Measurements from ENCODE around the gene PAX4.

The PAX4 gene

DNA sequence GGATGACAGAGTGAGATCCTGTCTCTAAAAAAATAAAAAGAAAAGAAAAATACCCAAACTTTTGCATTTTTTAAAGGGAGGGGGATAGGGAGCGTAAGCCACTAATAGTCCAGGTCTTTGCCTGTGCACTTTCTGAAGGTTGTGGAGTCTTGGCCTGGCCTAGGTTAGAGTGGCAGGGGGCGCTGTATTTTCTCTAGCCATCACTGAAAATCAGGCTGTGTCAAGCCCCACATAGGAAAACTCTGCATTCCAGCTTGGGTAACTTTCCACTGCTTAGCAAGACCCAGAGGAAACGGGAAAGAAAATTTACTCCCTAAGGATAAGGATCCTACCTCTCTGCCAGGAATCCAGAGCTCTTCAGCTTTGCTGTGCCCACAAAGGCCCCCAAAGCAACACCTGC lies 10.5 kb upstream of the PAX4 start:
- H3K27ac ChIP-seq (ENCODE audit: low read depth, low read length), result no peak overlapping the region
- H3K36me3 ChIP-seq (ENCODE audit: insufficient read depth, low read length), result no peaks in the 10 kb centered on the region
- H3K4me1 ChIP-seq (ENCODE audit: insufficient read depth, low read length), result no peaks in the 10 kb centered on the region
- WGBS, result 40% methylated on average over 3 of the region's 3 CpGs
- H3K9ac ChIP-seq (ENCODE audit: low read depth, low read length), result no peak overlapping the region
- H3K4me3 ChIP-seq (ENCODE audit: low read length), result no peak overlapping the region
- H3K27me3 ChIP-seq (ENCODE audit: insufficient read depth, low read length), result no peaks in the 10 kb centered on the region
- no peaks in the 10 kb centered on the region for H3K9me3 ChIP-seq (ENCODE audit: insufficient read depth, low read depth, low read length)

DNA sequence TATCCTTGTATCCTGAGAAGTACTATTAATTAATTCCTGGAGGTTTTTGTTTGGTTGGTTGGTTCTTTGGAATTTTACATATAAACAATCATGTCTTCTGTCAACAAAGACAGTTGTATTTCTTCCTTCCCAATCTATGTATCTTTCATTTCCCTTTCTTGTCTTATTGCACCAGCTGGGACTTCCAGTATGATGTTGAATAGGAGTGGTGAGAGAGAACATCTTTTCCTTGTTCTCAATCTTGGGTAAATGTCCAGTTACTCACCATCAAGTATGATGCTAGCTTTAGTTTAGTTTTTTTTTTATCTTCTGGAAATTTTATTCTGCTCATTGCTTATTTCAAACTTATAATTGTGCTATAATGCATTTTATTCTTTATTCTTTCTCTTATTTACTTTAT lies 7.4 kb upstream of the PAX4 start:
- no peak overlapping the region for H3K4me3 ChIP-seq (ENCODE audit: low read length)
- H3K27ac ChIP-seq (ENCODE audit: low read depth, low read length), result no peak overlapping the region
- H3K36me3 ChIP-seq (ENCODE audit: insufficient read depth, low read length), result no peaks in the 10 kb centered on the region
- H3K4me1 ChIP-seq (ENCODE audit: insufficient read depth, low read length), result peaks cover 3% of the 10 kb centered on the region; the same call in 1 of the 2 replicates
- peaks cover 16% of the 10 kb centered on the region for H3K27me3 ChIP-seq (ENCODE audit: insufficient read depth, low read length)
- H3K9ac ChIP-seq (ENCODE audit: low read depth, low read length), result no peak overlapping the region
- H3K9me3 ChIP-seq (ENCODE audit: insufficient read depth, low read depth, low read length), result no peaks in the 10 kb centered on the region

DNA sequence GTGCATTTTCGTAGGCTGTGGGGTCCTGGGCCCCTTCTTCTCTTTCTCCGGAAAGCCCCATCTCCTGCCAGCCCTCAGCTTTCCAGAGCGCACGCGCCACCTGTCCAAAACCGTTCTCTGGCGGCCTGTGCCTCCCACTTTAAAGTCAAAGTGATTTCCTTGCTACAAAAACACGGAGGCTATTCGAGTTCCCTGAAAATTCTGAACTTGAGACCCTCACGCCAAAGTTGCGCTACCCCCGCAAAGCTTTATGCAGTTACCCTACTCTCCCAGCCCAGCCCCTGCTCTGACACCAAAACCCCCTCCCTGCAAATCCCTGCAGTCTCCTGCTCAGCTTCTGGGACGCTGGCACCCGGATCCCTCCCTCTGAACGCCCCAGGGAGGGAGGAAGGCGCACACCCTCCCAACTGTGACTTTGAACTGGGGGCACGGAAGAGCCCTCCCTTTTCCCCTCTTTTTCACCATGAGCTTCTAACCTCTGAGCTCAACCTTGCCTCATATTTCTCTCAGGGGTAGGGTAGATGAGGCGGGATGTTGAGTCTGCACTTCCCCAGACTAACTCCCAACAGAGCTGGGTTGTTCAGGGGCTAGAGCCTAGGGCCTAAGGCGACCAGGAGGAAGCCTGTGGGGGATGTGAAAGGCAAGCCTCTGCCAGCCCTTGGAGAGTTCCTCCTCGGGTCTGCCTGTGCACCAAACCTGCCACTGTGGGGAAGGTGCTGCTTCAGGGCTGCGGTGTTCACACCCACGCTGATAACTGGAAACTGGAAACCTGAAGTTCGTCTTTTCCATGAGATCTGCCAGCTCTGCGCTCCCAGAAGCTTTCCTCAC lies 2.7 kb upstream of the PAX4 start:
- Histone ChIP-seq H3K36me3 (ENCODE audit: insufficient read depth, low read length) (no peaks in the 10 kb centered on the region), H3K9me3 (ENCODE audit: insufficient read depth, low read depth, low read length) (no peaks in the 10 kb centered on the region), H3K4me3 (ENCODE audit: low read length) (peak overlapping the region; percentile 65), H3K4me1 (ENCODE audit: insufficient read depth, low read length) (peaks cover 3% of the 10 kb centered on the region; the same call in 1 of the 2 replicates), H3K9ac (ENCODE audit: low read depth, low read length) (peak overlapping the region; percentile 7; the same call in 1 of the 2 replicates), H3K27ac (ENCODE audit: low read depth, low read length) (no peak overlapping the region), H3K27me3 (ENCODE audit: insufficient read depth, low read length) (peaks cover 63% of the 10 kb centered on the region)
- 4% methylated on average over 23 of the region's 24 CpGs for WGBS

DNA sequence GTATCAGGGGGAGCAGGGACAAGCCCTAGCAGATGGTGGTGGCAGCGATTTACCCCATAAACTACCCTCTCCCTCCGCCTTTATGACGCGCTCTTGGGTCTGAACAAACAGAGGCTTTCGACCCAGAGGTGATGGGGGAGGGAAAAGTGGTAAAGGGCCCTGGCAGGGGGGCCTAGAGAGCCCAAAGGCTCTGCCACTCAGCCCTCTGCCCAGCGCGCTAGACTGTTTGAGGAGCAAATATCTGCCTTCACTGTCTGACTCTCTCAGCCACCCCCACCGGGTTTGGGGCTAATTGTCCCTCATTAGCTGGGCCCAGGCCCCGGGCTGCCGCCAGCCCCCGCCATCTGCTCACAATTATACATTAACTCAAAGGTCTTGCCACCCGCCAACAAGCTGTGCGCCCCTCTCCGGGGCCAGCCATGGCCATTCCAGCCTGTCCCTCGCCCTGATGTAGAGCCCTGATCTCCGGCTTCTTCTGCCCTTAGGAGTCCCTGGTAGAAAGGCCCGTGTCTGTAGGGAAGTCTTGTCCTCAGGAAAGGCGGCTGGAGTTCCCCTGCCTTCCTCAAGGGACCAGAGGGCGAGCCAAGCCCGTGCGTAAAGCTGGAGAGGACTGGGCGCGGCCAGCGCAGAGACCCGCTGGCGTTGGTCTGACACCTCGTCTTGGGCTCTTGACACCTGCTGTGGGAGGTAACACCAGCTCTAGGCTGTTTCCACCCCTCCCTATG lies 1.9 kb upstream of the PAX4 start:
- Histone ChIP-seq H3K4me1 (ENCODE audit: insufficient read depth, low read length) (peaks cover 3% of the 10 kb centered on the region; the same call in 1 of the 2 replicates), H3K9ac (ENCODE audit: low read depth, low read length) (no peak overlapping the region), H3K4me3 (ENCODE audit: low read length) (peak overlapping the region; percentile 65), H3K27me3 (ENCODE audit: insufficient read depth, low read length) (peaks cover 64% of the 10 kb centered on the region), H3K36me3 (ENCODE audit: insufficient read depth, low read length) (no peaks in the 10 kb centered on the region), H3K9me3 (ENCODE audit: insufficient read depth, low read depth, low read length) (no peaks in the 10 kb centered on the region), H3K27ac (ENCODE audit: low read depth, low read length) (no peak overlapping the region)
- WGBS, result 20% methylated on average over 25 of the region's 27 CpGs

DNA sequence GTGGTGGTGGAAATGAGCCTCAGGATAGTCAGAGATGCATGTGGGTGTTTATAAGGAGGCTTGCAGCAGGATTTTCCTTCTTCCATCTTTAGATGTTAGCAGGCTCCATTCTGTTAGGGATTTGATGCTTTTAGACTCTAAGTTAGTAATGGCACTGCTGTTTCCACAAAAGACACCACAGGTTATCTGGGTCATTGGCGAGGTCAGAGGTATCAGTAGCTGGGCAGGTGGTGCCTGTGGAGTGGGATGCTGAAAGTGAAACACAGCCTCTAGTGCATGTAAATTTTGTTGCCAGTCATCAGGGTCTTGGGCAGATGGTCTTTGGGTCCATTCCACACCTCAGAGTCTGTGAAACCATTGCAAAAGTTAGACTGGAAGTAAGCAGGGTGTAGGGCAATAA lies 833 bp upstream of the PAX4 start:
- Histone ChIP-seq H3K4me3 (ENCODE audit: low read length) (no peak overlapping the region), H3K9ac (ENCODE audit: low read depth, low read length) (no peak overlapping the region), H3K9me3 (ENCODE audit: insufficient read depth, low read depth, low read length) (no peaks in the 10 kb centered on the region), H3K4me1 (ENCODE audit: insufficient read depth, low read length) (peaks cover 3% of the 10 kb centered on the region; the same call in 1 of the 2 replicates), H3K27me3 (ENCODE audit: insufficient read depth, low read length) (peaks cover 64% of the 10 kb centered on the region), H3K27ac (ENCODE audit: low read depth, low read length) (no peak overlapping the region), H3K36me3 (ENCODE audit: insufficient read depth, low read length) (no peaks in the 10 kb centered on the region)
- 92% methylated on average over 1 of the region's 1 CpG for WGBS

DNA sequence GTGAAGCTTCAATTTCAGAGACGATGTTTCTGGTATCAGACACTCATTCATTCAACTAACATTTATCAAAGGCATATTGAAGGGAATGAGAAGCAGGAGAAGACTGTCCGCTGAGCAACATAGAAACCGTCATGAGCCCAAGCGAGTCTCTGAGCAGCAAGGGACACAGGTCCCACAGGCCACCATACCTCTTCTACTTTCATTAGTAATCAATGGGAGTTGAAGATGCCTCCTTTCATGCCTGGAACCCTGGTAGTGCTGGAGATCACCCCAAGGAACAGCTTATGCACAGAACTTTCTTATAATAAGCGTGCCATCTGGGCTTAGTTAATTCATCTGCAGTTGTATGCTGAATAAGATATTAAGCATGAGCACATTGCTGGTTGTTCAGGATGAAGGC lies 1.2 kb downstream of the PAX4 start:
- Histone ChIP-seq H3K9ac (ENCODE audit: low read depth, low read length) (no peak overlapping the region), H3K27me3 (ENCODE audit: insufficient read depth, low read length) (peaks cover 61% of the 10 kb centered on the region), H3K9me3 (ENCODE audit: insufficient read depth, low read depth, low read length) (no peaks in the 10 kb centered on the region), H3K27ac (ENCODE audit: low read depth, low read length) (no peak overlapping the region), H3K4me3 (ENCODE audit: low read length) (no peak overlapping the region), H3K36me3 (ENCODE audit: insufficient read depth, low read length) (no peaks in the 10 kb centered on the region), H3K4me1 (ENCODE audit: insufficient read depth, low read length) (peaks cover 3% of the 10 kb centered on the region; the same call in 1 of the 2 replicates)
- WGBS, result 92% methylated on average over 5 of the region's 5 CpGs

DNA sequence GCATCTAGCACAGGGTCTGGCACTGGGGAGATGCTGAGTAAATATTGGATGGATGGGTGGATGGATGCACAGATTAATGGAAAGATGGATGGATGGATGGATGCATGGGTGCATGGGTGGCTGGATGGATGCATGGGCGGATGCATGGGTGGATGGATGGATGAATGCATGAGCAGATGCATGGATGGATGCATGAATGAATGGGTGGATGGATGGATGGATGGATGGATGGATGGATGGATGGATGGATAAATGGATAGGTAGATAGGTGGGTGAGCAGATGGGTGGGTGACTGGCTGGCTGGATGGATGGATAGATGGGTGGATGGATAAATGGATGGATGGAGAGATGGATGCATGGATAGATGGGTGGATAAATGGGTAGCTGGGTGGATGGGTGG lies 5.7 kb downstream of the PAX4 start:
- H3K4me1 ChIP-seq (ENCODE audit: insufficient read depth, low read length), result no peaks in the 10 kb centered on the region
- WGBS, result 88% methylated on average over 1 of the region's 1 CpG
- no peak overlapping the region for H3K27ac ChIP-seq (ENCODE audit: low read depth, low read length)
- no peak overlapping the region for H3K4me3 ChIP-seq (ENCODE audit: low read length)
- H3K9me3 ChIP-seq (ENCODE audit: insufficient read depth, low read depth, low read length), result peaks cover 11% of the 10 kb centered on the region; the same call in 1 of the 2 replicates
- no peaks in the 10 kb centered on the region for H3K36me3 ChIP-seq (ENCODE audit: insufficient read depth, low read length)
- peaks cover 17% of the 10 kb centered on the region for H3K27me3 ChIP-seq (ENCODE audit: insufficient read depth, low read length)
- no peak overlapping the region for H3K9ac ChIP-seq (ENCODE audit: low read depth, low read length)

DNA sequence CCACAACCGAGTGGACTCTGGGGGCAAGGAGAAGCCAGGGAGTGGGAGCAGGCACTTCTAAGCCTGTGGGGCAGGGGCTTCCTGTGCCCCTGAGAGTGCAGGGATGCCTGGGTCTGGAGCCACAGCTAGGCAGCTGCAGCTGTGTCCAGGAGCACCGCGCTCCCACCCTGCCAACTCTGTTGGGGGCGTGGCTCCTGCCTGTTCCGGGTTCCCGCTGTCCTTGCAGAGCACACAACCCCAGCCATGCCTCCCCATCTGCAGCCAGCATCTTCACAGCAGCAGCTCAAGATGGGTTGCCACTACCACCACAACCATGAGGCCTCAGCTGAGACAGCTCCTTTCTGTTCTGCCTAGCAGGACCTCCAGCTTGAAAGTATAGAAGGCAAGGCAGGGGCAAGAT lies 8.6 kb downstream of the PAX4 start:
- 94% methylated on average over 6 of the region's 6 CpGs for WGBS
- Histone ChIP-seq H3K9ac (ENCODE audit: low read depth, low read length) (no peak overlapping the region), H3K4me3 (ENCODE audit: low read length) (no peak overlapping the region), H3K9me3 (ENCODE audit: insufficient read depth, low read depth, low read length) (peaks cover 11% of the 10 kb centered on the region; the same call in 1 of the 2 replicates), H3K27me3 (ENCODE audit: insufficient read depth, low read length) (no peaks in the 10 kb centered on the region; the same call in 1 of the 2 replicates), H3K4me1 (ENCODE audit: insufficient read depth, low read length) (no peaks in the 10 kb centered on the region), H3K27ac (ENCODE audit: low read depth, low read length) (no peak overlapping the region), H3K36me3 (ENCODE audit: insufficient read depth, low read length) (no peaks in the 10 kb centered on the region)

DNA sequence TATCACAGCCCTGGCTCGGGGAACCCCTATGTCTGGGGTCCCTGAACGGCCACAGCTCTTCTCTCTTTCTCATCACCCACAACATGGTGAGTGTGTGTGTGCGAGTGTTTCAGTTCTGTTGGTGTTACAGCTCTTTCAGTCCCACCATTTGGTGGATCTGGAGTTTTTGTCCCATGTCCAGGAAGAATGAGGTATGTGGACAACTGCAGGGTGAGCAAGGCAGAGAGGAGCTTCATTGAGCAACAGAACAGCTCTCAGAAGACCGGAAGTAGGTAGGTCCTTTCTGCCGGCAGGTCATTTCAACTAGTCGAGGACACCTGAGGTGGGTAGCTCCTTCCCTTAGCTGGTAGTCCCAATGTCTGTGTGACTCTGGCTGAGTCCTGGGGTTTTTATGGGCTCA lies 9.5 kb downstream of the PAX4 start:
- H3K9me3 ChIP-seq (ENCODE audit: insufficient read depth, low read depth, low read length), result peaks cover 11% of the 10 kb centered on the region; the same call in 1 of the 2 replicates
- H3K9ac ChIP-seq (ENCODE audit: low read depth, low read length), result no peak overlapping the region
- no peak overlapping the region for H3K27ac ChIP-seq (ENCODE audit: low read depth, low read length)
- H3K4me3 ChIP-seq (ENCODE audit: low read length), result no peak overlapping the region
- WGBS, result 96% methylated on average over 4 of the region's 6 CpGs
- no peaks in the 10 kb centered on the region for H3K4me1 ChIP-seq (ENCODE audit: insufficient read depth, low read length)
- H3K27me3 ChIP-seq (ENCODE audit: insufficient read depth, low read length), result no peaks in the 10 kb centered on the region
- no peaks in the 10 kb centered on the region for H3K36me3 ChIP-seq (ENCODE audit: insufficient read depth, low read length)

DNA sequence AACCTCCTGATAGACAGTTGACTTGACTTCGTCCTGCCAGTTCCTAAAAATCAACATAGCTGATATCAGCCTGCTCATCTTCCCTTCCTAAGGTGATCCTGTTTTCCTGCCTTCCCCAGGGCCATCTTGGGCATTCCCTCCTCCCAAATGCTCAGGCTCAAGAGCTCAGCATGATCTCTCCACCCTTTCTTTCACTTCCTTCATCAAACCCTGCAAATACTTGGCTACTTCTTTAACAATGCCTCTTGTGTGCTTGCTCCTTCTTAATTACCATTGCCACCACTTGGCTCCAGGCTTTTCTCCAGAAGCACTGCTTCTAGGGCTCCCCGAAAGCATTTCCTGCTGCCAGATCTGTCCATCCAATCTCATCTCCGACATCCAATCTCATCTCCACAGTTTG lies 17.1 kb downstream of the PAX4 start:
- Histone ChIP-seq H3K36me3 (ENCODE audit: insufficient read depth, low read length) (no peaks in the 10 kb centered on the region), H3K4me1 (ENCODE audit: insufficient read depth, low read length) (peaks cover 7% of the 10 kb centered on the region; the same call in 1 of the 2 replicates), H3K27ac (ENCODE audit: low read depth, low read length) (no peak overlapping the region), H3K27me3 (ENCODE audit: insufficient read depth, low read length) (no peaks in the 10 kb centered on the region), H3K9ac (ENCODE audit: low read depth, low read length) (no peak overlapping the region), H3K4me3 (ENCODE audit: low read length) (no peak overlapping the region), H3K9me3 (ENCODE audit: insufficient read depth, low read depth, low read length) (no peaks in the 10 kb centered on the region)
- 78% methylated on average over 3 of the region's 3 CpGs for WGBS

DNA sequence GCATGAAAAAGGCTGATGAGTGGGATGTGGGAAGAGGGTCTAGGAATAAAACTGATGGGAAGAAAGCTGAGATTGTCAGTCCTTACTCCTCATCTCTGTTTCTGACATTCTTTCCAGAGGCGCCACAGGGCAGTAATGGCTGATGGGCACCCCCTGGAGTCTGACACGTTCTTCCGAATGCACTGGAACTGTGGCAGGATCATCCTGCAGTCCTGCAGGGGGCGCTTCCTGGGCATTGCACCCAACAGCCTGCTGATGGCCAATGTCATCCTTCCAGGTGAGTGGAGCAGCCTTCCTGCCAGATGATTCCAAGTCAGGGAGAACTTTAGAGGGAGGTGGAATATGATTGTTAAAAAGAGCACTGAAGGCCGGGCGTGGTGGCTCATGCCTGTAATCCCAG lies 19.6 kb downstream of the PAX4 start:
- H3K4me3 ChIP-seq (ENCODE audit: low read length), result no peak overlapping the region
- no peak overlapping the region for H3K27ac ChIP-seq (ENCODE audit: low read depth, low read length)
- WGBS, result 37% methylated on average over 6 of the region's 6 CpGs
- H3K4me1 ChIP-seq (ENCODE audit: insufficient read depth, low read length), result peaks cover 7% of the 10 kb centered on the region; the same call in 1 of the 2 replicates
- H3K9ac ChIP-seq (ENCODE audit: low read depth, low read length), result no peak overlapping the region
- no peaks in the 10 kb centered on the region for H3K27me3 ChIP-seq (ENCODE audit: insufficient read depth, low read length)
- no peaks in the 10 kb centered on the region for H3K36me3 ChIP-seq (ENCODE audit: insufficient read depth, low read length)
- no peaks in the 10 kb centered on the region for H3K9me3 ChIP-seq (ENCODE audit: insufficient read depth, low read depth, low read length)

All from HUES64 (cell line).